NCI-H1417 (cell line): Measurements from ENCODE around the gene WASF3.
A peak's percentile ranks its signal among the peaks of the same experiment; 100 is the strongest.

Experiments used
- DNase-seq, 3 experiments: peaks; one replicate each; lab custom pipeline; 2025; lab: John Stamatoyannopoulos, UW

WASF3 gene

GRCh38 chr13:26590379-26590778 is 32.9 kb downstream of the WASF3 start:
- no peak for DNase-seq

- DNase-seq = no peak
Measured at GRCh38 chr13:26590951-26591350, 33.5 kb downstream of the WASF3 start.

- DNase-seq = no peak
Measured at GRCh38 chr13:26591672-26592071, 34.2 kb downstream of the WASF3 start.

GRCh38 chr13:26593661-26594060 is 36.2 kb downstream of the WASF3 start:
- no peak for DNase-seq

GRCh38 chr13:26594363-26594762 is 36.9 kb downstream of the WASF3 start:
- DNase-seq = no peak

GRCh38 chr13:26596458-26596857 is 39.0 kb downstream of the WASF3 start:
- DNase-seq = no peak

- no peak for DNase-seq
Measured at GRCh38 chr13:26599403-26599802, 41.9 kb downstream of the WASF3 start.

- DNase-seq = peak in 2 of 3 experiments; percentile 19 to 46
Measured at GRCh38 chr13:26599860-26600259, 42.4 kb downstream of the WASF3 start.

- no peak for DNase-seq
Measured at GRCh38 chr13:26600343-26600742, 42.9 kb downstream of the WASF3 start.

- DNase-seq = peak in 1 of 3 experiments; percentile 13
Measured at GRCh38 chr13:26601669-26602068, 44.2 kb downstream of the WASF3 start.

GRCh38 chr13:26602783-26603182 is 45.3 kb downstream of the WASF3 start:
- no peak for DNase-seq

- DNase-seq = no peak
Measured at GRCh38 chr13:26604784-26605545, 47.5 kb downstream of the WASF3 start.

GRCh38 chr13:26605845-26606244 is 48.4 kb downstream of the WASF3 start:
- DNase-seq = no peak

- no peak for DNase-seq
Measured at GRCh38 chr13:26606631-26607030, 49.1 kb downstream of the WASF3 start.

- DNase-seq = no peak
Measured at GRCh38 chr13:26614721-26615120, 57.2 kb downstream of the WASF3 start.

- DNase-seq = no peak
Measured at GRCh38 chr13:26616126-26616525, 58.6 kb downstream of the WASF3 start.

GRCh38 chr13:26618726-26619125 is 61.2 kb downstream of the WASF3 start:
- DNase-seq = no peak

GRCh38 chr13:26619358-26619757 is 61.9 kb downstream of the WASF3 start:
- DNase-seq = no peak

GRCh38 chr13:26621731-26622401 is 64.4 kb downstream of the WASF3 start:
- no peak for DNase-seq

- no peak for DNase-seq
Measured at GRCh38 chr13:26623125-26623524, 65.6 kb downstream of the WASF3 start.

GRCh38 chr13:26624572-26624971 is 67.1 kb downstream of the WASF3 start:
- DNase-seq = no peak

GRCh38 chr13:26626271-26626670 is 68.8 kb downstream of the WASF3 start:
- no peak for DNase-seq

- DNase-seq = peak in 1 of 3 experiments; percentile 2
Measured at GRCh38 chr13:26628706-26629105, 71.2 kb downstream of the WASF3 start.
